Lower leg skin (tissue), 4 donors: Measurements from ENCODE around the gene RSPH9. TPM values are rescaled to one million over a fixed set of nuclear protein-coding genes. Genes with fewer than 3 reads are reported as not detected.
A peak's percentile ranks its signal among the peaks of the same experiment; 100 is the strongest.

ENCODE experiments used
- DNase-seq, 2 donors: peaks; one replicate each; pipeline ENCODE4 v3.0.0-alpha.2; 2019; ENCODE audit warnings: low spot score in 2 of 2
- H3K4me3 ChIP-seq: fragments of 200-600 bp; sonication (generic); 2 replicates; pipeline ENCODE4 v1.5.1; 2017; ENCODE audit warnings: mild to moderate bottlenecking, low read depth; ENCODE audit not compliant: poor library complexity, severe bottlenecking
- POLR2A ChIP-seq, 2 donors: fragments of 450-650 bp; IDR thresholded peaks; one replicate each; pipeline ENCODE4 v1.6.1; 2016 to 2017; ENCODE audit warnings: antibody characterized with exemption in 2 of 2, mild to moderate bottlenecking in 1 of 2, moderate library complexity in 1 of 2
- WGBS, 2 donors: methylation state at CpG; one replicate each; pipeline ENCODE4 v1.1.5; 2018; 5-methylcytosine and 5-hydroxymethylcytosine counted together
- intact Hi-C: fragments of 100-400 bp; cut with DNase I; formaldehyde crosslinking; loops from one replicate; pipeline ENCODE4 v1.15.0; 2023; ENCODE audit warnings: low total_unique reads
- total RNA-seq, 4 donors: library from RNA; depleted of rRNA; stranded (reverse); fragments of >200 nt; gene quantifications; one replicate each; pipeline ENCODE4 v1.1.0, GENCODE V29; 2016
- TF ChIP-seq, protein P1 (sequence below), 3 donors: fragments of 450-650 bp; IDR thresholded peaks; one replicate each; pipeline ENCODE4 v1.5.1; 2016; ENCODE audit warnings: antibody characterized with exemption in 3 of 3, mild to moderate bottlenecking in 3 of 3, moderate library complexity in 2 of 3

RSPH9 gene
- total RNA-seq, 4 donors from 2014 or later: 0.17 to 0.42 TPM; not detected in 2

DNA sequence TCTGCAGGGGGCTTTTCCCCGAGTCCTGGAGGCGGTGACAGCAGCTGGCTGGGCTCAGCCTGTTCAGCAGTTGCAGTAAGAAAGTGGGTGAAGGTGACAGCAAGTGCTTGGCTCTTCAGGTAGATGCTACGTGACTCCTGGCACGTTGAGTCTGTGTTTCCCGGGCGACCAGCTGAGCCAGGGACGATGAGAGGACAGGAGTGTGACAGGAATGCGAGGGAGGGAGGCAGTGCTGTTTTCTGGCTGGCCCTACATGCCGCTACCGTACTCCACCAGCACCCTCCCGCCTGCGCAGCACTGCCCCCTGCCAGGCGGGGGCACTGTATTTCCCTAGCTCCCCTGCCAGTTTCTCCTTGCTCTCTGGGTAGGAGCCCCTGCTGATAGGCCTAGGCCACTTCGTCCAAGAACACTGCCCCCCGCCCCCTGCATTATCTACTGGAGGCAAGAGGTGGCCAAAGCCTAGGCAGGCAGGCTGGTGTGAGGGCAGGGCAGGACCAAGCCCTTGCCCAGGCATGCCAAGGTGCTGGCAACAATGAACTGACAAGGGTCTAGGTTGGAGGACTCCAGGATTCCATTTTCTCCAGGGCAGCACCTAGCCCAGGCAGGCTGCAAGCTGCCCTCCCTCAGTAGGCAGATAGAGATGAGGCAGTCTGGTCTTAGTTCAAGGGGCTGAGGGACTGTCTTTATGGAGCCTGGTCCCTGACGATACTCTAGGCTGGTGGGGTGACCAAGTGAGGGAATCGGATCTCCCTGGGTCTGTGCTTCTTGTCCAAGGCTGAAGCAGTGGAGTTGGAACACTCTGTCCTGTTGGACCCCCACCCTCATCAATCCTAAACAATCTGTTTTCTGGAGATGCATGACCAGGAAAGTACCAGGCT lies 23.6 kb downstream of the RSPH9 start:
- 23 to 24% methylated on average over 16 to 17 of the region's 17 CpGs for WGBS, 2 donors
- intact Hi-C loops: loop anchor here (5.0 kb wide), 2 partner anchors 94 to 409 kb away; no protein-coding TSS in a partner anchor
- TF ChIP-seq, protein P1, sequence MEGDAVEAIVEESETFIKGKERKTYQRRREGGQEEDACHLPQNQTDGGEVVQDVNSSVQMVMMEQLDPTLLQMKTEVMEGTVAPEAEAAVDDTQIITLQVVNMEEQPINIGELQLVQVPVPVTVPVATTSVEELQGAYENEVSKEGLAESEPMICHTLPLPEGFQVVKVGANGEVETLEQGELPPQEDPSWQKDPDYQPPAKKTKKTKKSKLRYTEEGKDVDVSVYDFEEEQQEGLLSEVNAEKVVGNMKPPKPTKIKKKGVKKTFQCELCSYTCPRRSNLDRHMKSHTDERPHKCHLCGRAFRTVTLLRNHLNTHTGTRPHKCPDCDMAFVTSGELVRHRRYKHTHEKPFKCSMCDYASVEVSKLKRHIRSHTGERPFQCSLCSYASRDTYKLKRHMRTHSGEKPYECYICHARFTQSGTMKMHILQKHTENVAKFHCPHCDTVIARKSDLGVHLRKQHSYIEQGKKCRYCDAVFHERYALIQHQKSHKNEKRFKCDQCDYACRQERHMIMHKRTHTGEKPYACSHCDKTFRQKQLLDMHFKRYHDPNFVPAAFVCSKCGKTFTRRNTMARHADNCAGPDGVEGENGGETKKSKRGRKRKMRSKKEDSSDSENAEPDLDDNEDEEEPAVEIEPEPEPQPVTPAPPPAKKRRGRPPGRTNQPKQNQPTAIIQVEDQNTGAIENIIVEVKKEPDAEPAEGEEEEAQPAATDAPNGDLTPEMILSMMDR (IDR thresholded peaks at IDR 0.05): no peak
- no peak for TF ChIP-seq POLR2A (IDR thresholded peaks at IDR 0.05)
- H3K4me3 ChIP-seq: no peak overlapping the region
- DNase-seq: peak; percentile 42 to 88

DNA sequence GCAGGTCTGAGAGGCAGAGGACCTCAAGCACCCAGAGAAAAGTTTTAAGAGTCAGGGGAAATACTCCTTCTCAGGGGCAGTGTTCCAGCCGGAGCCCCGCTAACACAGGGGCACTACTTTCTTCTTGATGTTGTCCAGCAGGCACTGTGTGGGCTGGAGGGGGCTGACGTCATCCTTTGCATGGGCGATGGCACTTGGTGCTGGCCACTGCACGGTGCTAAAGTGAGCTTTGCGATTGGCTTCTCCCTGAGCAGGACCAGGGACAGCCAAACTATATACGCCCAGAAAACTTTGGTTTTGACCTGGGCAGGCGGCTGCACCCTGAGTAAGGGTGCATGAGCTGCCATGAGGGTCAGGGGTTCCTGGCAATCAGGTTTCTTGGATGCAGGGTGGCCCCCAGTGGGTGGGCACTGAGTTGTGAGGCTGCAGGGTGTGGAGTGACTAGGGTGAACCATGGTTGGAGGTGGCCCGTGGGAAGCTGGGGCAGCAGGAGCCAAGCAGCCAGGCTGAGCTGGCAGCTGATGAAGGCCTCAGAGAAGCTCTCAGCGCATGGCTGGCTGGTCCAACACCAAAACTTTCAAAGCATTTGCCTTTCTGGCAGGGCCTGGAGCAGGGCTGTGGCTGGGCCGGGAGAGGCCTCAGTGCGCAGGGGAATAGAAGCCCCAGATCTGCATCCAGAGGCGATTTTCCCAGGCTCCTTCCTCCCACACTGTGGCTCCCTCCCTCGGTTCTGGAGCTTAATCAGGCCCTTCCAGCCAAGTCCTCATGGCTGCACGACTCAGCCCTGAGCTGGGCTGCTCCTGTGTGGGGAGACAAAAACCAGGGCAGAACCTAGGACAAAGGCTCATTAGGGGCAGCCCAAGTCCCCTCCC lies 24.4 kb downstream of the RSPH9 start:
- intact Hi-C loops: loop anchor here (5.0 kb wide), 2 partner anchors 93 to 408 kb away; no protein-coding TSS in a partner anchor

DNA sequence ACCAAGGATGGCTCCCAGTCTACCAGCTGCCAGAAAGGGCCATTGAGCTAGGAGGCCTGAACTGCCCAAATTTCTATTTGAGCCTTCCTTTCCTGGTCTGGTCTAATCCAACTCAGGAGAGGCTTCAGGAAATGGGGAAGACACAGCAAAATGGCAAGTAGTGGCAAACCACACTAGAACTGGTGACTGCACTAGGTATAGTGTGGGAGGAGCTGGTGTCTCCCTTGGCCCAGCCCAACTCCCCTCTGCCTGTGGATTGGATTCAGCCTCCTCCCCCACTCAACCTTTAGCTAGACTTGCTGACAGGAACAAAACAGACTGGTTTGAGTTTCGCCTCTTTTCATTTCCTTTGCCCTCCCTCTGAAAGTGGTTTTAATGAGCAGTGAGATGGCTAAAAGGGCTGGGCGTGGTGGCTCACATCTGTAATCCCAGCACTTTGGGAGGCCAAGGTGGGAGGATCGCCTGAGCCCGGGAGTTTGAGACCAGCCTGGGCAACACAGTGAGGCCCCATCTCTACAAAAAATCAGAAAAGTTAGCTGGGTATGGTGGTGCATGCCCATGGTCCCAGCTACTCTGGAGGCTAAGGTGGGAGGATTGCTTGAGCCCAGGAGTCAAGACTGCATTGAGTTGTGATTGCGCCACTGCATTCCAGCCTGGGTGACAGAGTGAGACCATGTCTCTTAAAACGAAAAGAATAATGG lies 25.2 kb downstream of the RSPH9 start:
- TF ChIP-seq POLR2A (IDR thresholded peaks at IDR 0.05): no peak
- TF ChIP-seq, protein P1 (IDR thresholded peaks at IDR 0.05): no peak
- intact Hi-C loops: loop anchor here (5.0 kb wide), 2 partner anchors 92 to 407 kb away; no protein-coding TSS in a partner anchor
- H3K4me3 ChIP-seq: no peak overlapping the region
- 66 to 80% methylated on average over 6 of the region's 6 CpGs for WGBS, 2 donors
- DNase-seq: no peak

More for the DNA sequence above, 24.4 kb downstream of the RSPH9 start:
- TF ChIP-seq, protein P1 (IDR thresholded peaks at IDR 0.05): no peak
- no peak for TF ChIP-seq POLR2A (IDR thresholded peaks at IDR 0.05)
- DNase-seq: peak in 1 of 2 donors; percentile 89
- 32 to 37% methylated on average over 12 to 15 of the region's 15 CpGs for WGBS, 2 donors
- no peak overlapping the region for H3K4me3 ChIP-seq

DNA sequence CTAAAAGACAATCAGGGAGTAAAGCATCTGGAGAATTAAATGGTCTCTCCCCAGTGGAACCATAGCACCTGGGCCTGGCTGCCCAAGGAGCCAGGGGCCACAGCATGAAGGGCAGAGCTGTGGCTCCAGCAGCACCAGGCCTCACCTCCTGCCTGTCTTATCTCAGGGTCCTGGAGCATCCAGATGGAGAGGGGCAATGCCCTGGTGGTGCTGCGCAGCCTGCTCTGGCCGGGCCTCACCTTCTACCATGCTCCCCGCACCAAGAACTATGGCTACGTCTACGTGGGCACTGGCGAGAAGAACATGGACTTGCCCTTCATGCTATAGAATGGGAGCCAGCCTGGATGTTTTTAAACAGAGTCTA lies 25.8 kb downstream of the RSPH9 start:
- 96 to 97% methylated on average over 6 of the region's 6 CpGs for WGBS, 2 donors
- no peak for TF ChIP-seq POLR2A (IDR thresholded peaks at IDR 0.05)
- TF ChIP-seq, protein P1 (IDR thresholded peaks at IDR 0.05): no peak
- no peak for DNase-seq
- intact Hi-C loops: no loop called here
- no peak overlapping the region for H3K4me3 ChIP-seq

DNA sequence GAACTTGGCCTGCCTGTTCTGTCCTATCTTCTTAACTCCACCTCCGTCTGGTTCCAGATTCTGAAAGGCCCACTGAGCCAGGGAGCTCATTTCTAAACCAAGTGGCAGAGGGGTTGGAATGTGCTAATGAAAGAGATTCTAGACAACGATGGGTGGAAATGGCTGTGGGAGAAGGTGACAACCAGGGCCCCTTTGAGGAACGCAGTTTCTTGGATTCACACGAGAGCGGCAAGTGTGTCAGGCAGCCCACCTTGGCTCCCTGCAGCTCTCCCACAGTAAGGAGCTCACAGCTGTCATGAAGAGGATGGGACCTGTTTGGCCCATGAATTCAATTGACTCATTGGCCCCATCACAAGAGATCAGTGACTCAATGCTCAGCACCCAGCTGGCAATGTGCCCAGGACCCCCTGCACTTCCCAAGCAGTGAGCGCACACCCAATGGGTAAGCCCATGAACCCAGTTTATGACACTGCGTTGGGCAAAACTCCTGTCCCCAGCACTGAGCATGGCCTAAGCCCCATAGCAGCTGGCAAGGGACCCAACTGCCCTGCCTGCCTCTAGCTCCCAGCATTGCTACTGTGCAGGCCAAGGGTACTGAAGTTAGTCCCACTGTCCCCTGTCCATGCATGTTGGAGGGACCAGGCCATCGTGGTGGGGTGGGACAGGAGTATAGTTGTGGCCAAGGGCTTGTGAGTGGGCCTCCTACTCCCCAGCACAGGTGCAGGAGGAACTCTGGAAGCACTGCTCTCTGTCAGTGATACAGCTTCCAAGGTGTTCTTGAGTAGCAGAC lies 26.4 kb downstream of the RSPH9 start:
- WGBS, 2 donors: 90 to 94% methylated on average over 7 to 8 of the region's 8 CpGs
- no peak for TF ChIP-seq POLR2A (IDR thresholded peaks at IDR 0.05)
- TF ChIP-seq, protein P1 (IDR thresholded peaks at IDR 0.05): no peak
- no peak overlapping the region for H3K4me3 ChIP-seq
- no peak for DNase-seq
- intact Hi-C loops: no loop called here
